Activated CD4-positive, alpha-beta T cell treated with anti-CD3 and anti-CD28 coated beads, Interleukin-2, amount 50 U/mL, for 1 hour (primary cell): ENCODE results near the gene PIK3R5.

Source experiments
- DNase-seq: peaks from one replicate; pipeline ENCODE4 v3.0.0-alpha.2; 2020

Gene PIK3R5

GRCh38 chr17:8893621-8894201 is 71.8 kb downstream of the PIK3R5 start:
- no peak for DNase-seq

GRCh38 chr17:8893059-8893458 is 72.4 kb downstream of the PIK3R5 start:
- no peak for DNase-seq

- DNase-seq, result no peak
These were observed 73.2 kb downstream of the PIK3R5 start for GRCh38 chr17:8892338-8892690.

GRCh38 chr17:8890671-8891070 is 74.8 kb downstream of the PIK3R5 start:
- no peak for DNase-seq

- DNase-seq, result no peak
These were observed 75.9 kb downstream of the PIK3R5 start for GRCh38 chr17:8889458-8890210.

- no peak for DNase-seq
These were observed 76.7 kb downstream of the PIK3R5 start for GRCh38 chr17:8888704-8889302.

GRCh38 chr17:8887834-8888703 is 77.4 kb downstream of the PIK3R5 start:
- no peak for DNase-seq

- no peak for DNase-seq
These were observed 78.2 kb downstream of the PIK3R5 start for GRCh38 chr17:8887301-8887700.

- DNase-seq, result no peak
These were observed 79.4 kb downstream of the PIK3R5 start for GRCh38 chr17:8885967-8886684.

GRCh38 chr17:8885163-8885966 is 80.1 kb downstream of the PIK3R5 start:
- peak; percentile 68 for DNase-seq

GRCh38 chr17:8884336-8884990 is 81.0 kb downstream of the PIK3R5 start:
- DNase-seq, result no peak

- DNase-seq, result no peak
These were observed 82.2 kb downstream of the PIK3R5 start for GRCh38 chr17:8883353-8883752.

GRCh38 chr17:8881606-8882005 is 83.9 kb downstream of the PIK3R5 start:
- DNase-seq, result no peak

- no peak for DNase-seq
These were observed 85.0 kb downstream of the PIK3R5 start for GRCh38 chr17:8880466-8880865.

GRCh38 chr17:8879410-8879809 is 86.1 kb downstream of the PIK3R5 start:
- DNase-seq, result no peak

GRCh38 chr17:8877984-8878383 is 87.5 kb downstream of the PIK3R5 start:
- no peak for DNase-seq

GRCh38 chr17:8875957-8876356 is 89.5 kb downstream of the PIK3R5 start:
- no peak for DNase-seq

GRCh38 chr17:8875436-8875835 is 90.1 kb downstream of the PIK3R5 start:
- no peak for DNase-seq

- no peak for DNase-seq
These were observed 91.4 kb downstream of the PIK3R5 start for GRCh38 chr17:8873801-8874715.
